Epithelial cell of esophagus (primary cell): ENCODE data around the gene FARP2.

Experiments used
- DNase-seq: peaks from one replicate; pipeline ENCODE4 v3.0.0; 2010; ENCODE audit warnings: low read depth
- H3K4me3 ChIP-seq: 2 replicates; pipeline ENCODE4 v1.5.1; 2011; ENCODE audit warnings: mild to moderate bottlenecking, low read length, control low read depth
- CTCF ChIP-seq: IDR thresholded peaks from 2 replicates; pipeline ENCODE4 v1.5.1; 2011; ENCODE audit warnings: low read depth, mild to moderate bottlenecking, low read length, control low read depth, inconsistent platforms; ENCODE audit not compliant: insufficient read depth; ENCODE audit errors: missing control alignments

Gene FARP2

GRCh38 chr2:241459520-241459919 is 103.4 kb downstream of the FARP2 start:
- DNase-seq = no peak
- no peak for TF ChIP-seq CTCF
- H3K4me3 ChIP-seq = no peak overlapping the region

- no peak overlapping the region for H3K4me3 ChIP-seq
- no peak for TF ChIP-seq CTCF
- DNase-seq = no peak
Observed at GRCh38 chr2:241460631-241461030, 104.5 kb downstream of the FARP2 start.

GRCh38 chr2:241461693-241462677 is 105.9 kb downstream of the FARP2 start:
- no peak overlapping the region for H3K4me3 ChIP-seq
- DNase-seq = no peak
- TF ChIP-seq CTCF = no peak

- no peak for DNase-seq
- H3K4me3 ChIP-seq = no peak overlapping the region
- no peak for TF ChIP-seq CTCF
Observed at GRCh38 chr2:241463276-241464135, 107.4 kb downstream of the FARP2 start.

GRCh38 chr2:241465543-241465942 is 109.5 kb downstream of the FARP2 start:
- TF ChIP-seq CTCF = no peak
- DNase-seq = no peak
- no peak overlapping the region for H3K4me3 ChIP-seq

GRCh38 chr2:241466230-241466629 is 110.1 kb downstream of the FARP2 start:
- DNase-seq = no peak
- no peak overlapping the region for H3K4me3 ChIP-seq
- TF ChIP-seq CTCF = no peak
